Measurements from ENCODE around the gene PRR20B.
"Not testable (repeated sequence)": the region's sequence is repeated elsewhere in the genome, so short reads cannot be mapped to it uniquely, and the experiment has no call there.

Gene PRR20B

GRCh38 chr13:57147188-57147587 is at the start of gene PRR20B:
Gene PRR20B, plus strand, starts transcription at chr13:57147488. Its CDS starts 387 bp downstream, at chr13:57147875.
- DNase-seq, result not testable (repeated sequence)

GRCh38 chr13:57114945-57115344 is 32.3 kb upstream of the PRR20B start:
- no peak for DNase-seq

- DNase-seq, result peak in 10 of 56 donors; percentile 0 to 20 (median 6)
Observed at GRCh38 chr13:57123681-57124080, 23.6 kb upstream of the PRR20B start.

GRCh38 chr13:57128909-57129308 is 18.4 kb upstream of the PRR20B start:
- no peak for DNase-seq

GRCh38 chr13:57136093-57136492 is 11.2 kb upstream of the PRR20B start:
- DNase-seq, result no peak

- DNase-seq, result no peak
Observed at GRCh38 chr13:57137585-57137984, 9.7 kb upstream of the PRR20B start.

GRCh38 chr13:57138988-57139387 is 8.3 kb upstream of the PRR20B start:
- DNase-seq, result no peak

- not testable (repeated sequence) for DNase-seq
Observed at GRCh38 chr13:57139781-57140180, 7.5 kb upstream of the PRR20B start.

GRCh38 chr13:57140235-57140968 is 6.9 kb upstream of the PRR20B start, which contains the start of gene PRR20A:
Gene PRR20A, plus strand, starts transcription at chr13:57140918. Its CDS starts 387 bp downstream, at chr13:57141305.
- DNase-seq, result not testable (repeated sequence)

- DNase-seq, result not testable (repeated sequence)
Observed at GRCh38 chr13:57148106-57148505, 818 bp downstream of the PRR20B start.

GRCh38 chr13:57153761-57154160 is 6.5 kb downstream of the PRR20B start, which contains the start of gene PRR20C:
Gene PRR20C, plus strand, starts transcription at chr13:57154061. Its CDS starts 387 bp downstream, at chr13:57154448.
- not testable (repeated sequence) for DNase-seq

GRCh38 chr13:57160332-57160731 is 13.0 kb downstream of the PRR20B start, which contains the start of gene PRR20D:
Gene PRR20D, plus strand, starts transcription at chr13:57160632. Its CDS starts 387 bp downstream, at chr13:57161019.
- not testable (repeated sequence) for DNase-seq

- not testable (repeated sequence) for DNase-seq
Observed at GRCh38 chr13:57166897-57167296, 19.6 kb downstream of the PRR20B start, which contains the start of gene PRR20E. Gene PRR20E, plus strand, starts transcription at chr13:57167197. Its CDS starts 387 bp downstream, at chr13:57167584.

- no peak for DNase-seq
Observed at GRCh38 chr13:57191667-57192066, 44.4 kb downstream of the PRR20B start.

All from amygdala (tissue), 56 donors.